ENCODE measurements around the gene MFSD11.

MFSD11 gene

GRCh38 chr17:76700270-76700616, 37.7 kb upstream of the MFSD11 start:
- Histone ChIP-seq H3K4me2 (ENCODE audit: low read depth, low read length, poor library complexity, severe bottlenecking) (no peak overlapping the region), H3F3A (ENCODE audit: low read depth) (no peaks in the 10 kb centered on the region), H3K79me2 (ENCODE audit: insufficient read depth, low read length) (no peaks in the 10 kb centered on the region), H3K9me2 (replicated peaks; ENCODE audit: low read depth, low read length) (no peaks in the 10 kb centered on the region), H2AFZ (ENCODE audit: low read length) (no peak overlapping the region), H3K9me3 (ENCODE audit: insufficient read depth, low read depth, low read length) (no peaks in the 10 kb centered on the region), H3K9ac (ENCODE audit: low read depth, low read length, poor library complexity, severe bottlenecking) (no peak overlapping the region), H4K20me1 (ENCODE audit: insufficient read depth, low read length, poor library complexity, severe bottlenecking) (no peaks in the 10 kb centered on the region), H3K36me3 (ENCODE audit: insufficient read depth, low read length) (no peaks in the 10 kb centered on the region), H3K4me1 (ENCODE audit: insufficient read depth, low read length, poor library complexity, severe bottlenecking) (no peaks in the 10 kb centered on the region), H3K27me3 (ENCODE audit: insufficient read depth, low read length, poor library complexity, severe bottlenecking) (no peaks in the 10 kb centered on the region), H3K4me3 (ENCODE audit: low read length, poor library complexity, severe bottlenecking) (no peak overlapping the region)
- TF ChIP-seq EZH2phosphoT487 (IDR thresholded peaks at IDR 0.05; ENCODE audit: borderline replicate concordance) = no peak
- TF ChIP-seq CTCF (conservative IDR thresholded peaks at IDR 0.05; ENCODE audit: low read length) = no peak

- no peaks in the 10 kb centered on the region for H3F3A ChIP-seq (ENCODE audit: low read depth)
- H3K27me3 ChIP-seq (ENCODE audit: insufficient read depth, low read length, poor library complexity, severe bottlenecking) = no peaks in the 10 kb centered on the region
- H3K4me1 ChIP-seq (ENCODE audit: insufficient read depth, low read length, poor library complexity, severe bottlenecking) = no peaks in the 10 kb centered on the region
- H3K9me2 ChIP-seq (replicated peaks; ENCODE audit: low read depth, low read length) = no peaks in the 10 kb centered on the region
- no peaks in the 10 kb centered on the region for H4K20me1 ChIP-seq (ENCODE audit: insufficient read depth, low read length, poor library complexity, severe bottlenecking)
- TF ChIP-seq EZH2phosphoT487 (IDR thresholded peaks at IDR 0.05; ENCODE audit: borderline replicate concordance) = no peak
- no peak for TF ChIP-seq CTCF (conservative IDR thresholded peaks at IDR 0.05; ENCODE audit: low read length)
- no peaks in the 10 kb centered on the region for H3K36me3 ChIP-seq (ENCODE audit: insufficient read depth, low read length)
- H2AFZ ChIP-seq (ENCODE audit: low read length) = no peak overlapping the region
- no peaks in the 10 kb centered on the region for H3K79me2 ChIP-seq (ENCODE audit: insufficient read depth, low read length)
- H3K9me3 ChIP-seq (ENCODE audit: insufficient read depth, low read depth, low read length) = no peaks in the 10 kb centered on the region
- no peak overlapping the region for H3K4me2 ChIP-seq (ENCODE audit: low read depth, low read length, poor library complexity, severe bottlenecking)
- no peak overlapping the region for H3K4me3 ChIP-seq (ENCODE audit: low read length, poor library complexity, severe bottlenecking)
- no peak overlapping the region for H3K9ac ChIP-seq (ENCODE audit: low read depth, low read length, poor library complexity, severe bottlenecking)
Measured at GRCh38 chr17:76700617-76701470, 37.1 kb upstream of the MFSD11 start.

- H3F3A ChIP-seq (ENCODE audit: low read depth) = no peaks in the 10 kb centered on the region
- no peaks in the 10 kb centered on the region for H3K9me2 ChIP-seq (replicated peaks; ENCODE audit: low read depth, low read length)
- H3K27me3 ChIP-seq (ENCODE audit: insufficient read depth, low read length, poor library complexity, severe bottlenecking) = no peaks in the 10 kb centered on the region
- no peak for TF ChIP-seq CTCF (conservative IDR thresholded peaks at IDR 0.05; ENCODE audit: low read length)
- no peak for TF ChIP-seq EZH2phosphoT487 (IDR thresholded peaks at IDR 0.05; ENCODE audit: borderline replicate concordance)
- no peaks in the 10 kb centered on the region for H3K79me2 ChIP-seq (ENCODE audit: insufficient read depth, low read length)
- no peaks in the 10 kb centered on the region for H3K4me1 ChIP-seq (ENCODE audit: insufficient read depth, low read length, poor library complexity, severe bottlenecking)
- H3K9ac ChIP-seq (ENCODE audit: low read depth, low read length, poor library complexity, severe bottlenecking) = no peak overlapping the region
- no peaks in the 10 kb centered on the region for H3K9me3 ChIP-seq (ENCODE audit: insufficient read depth, low read depth, low read length)
- H3K4me2 ChIP-seq (ENCODE audit: low read depth, low read length, poor library complexity, severe bottlenecking) = no peak overlapping the region
- H4K20me1 ChIP-seq (ENCODE audit: insufficient read depth, low read length, poor library complexity, severe bottlenecking) = no peaks in the 10 kb centered on the region
- H3K4me3 ChIP-seq (ENCODE audit: low read length, poor library complexity, severe bottlenecking) = no peak overlapping the region
- H2AFZ ChIP-seq (ENCODE audit: low read length) = no peak overlapping the region
- H3K36me3 ChIP-seq (ENCODE audit: insufficient read depth, low read length) = no peaks in the 10 kb centered on the region
Measured at GRCh38 chr17:76701471-76701967, 36.4 kb upstream of the MFSD11 start.

Data from Loucy (cell line).